MM.1S (cell line): ENCODE results near the gene PPP2R5E.

Experiments
- DNase-seq: peaks from one replicate; pipeline ENCODE4 v3.0.0-alpha.2; 2015
- H2AFZ ChIP-seq: fragments of 300-600 bp; sonication (generic); 2 replicates; pipeline ENCODE4 v1.6.0; 2016; ENCODE audit warnings: antibody characterized with exemption, low read length
- H3F3A ChIP-seq: fragments of 300-600 bp; sonication (generic); 2 replicates; pipeline ENCODE4 v1.6.1; 2016; ENCODE audit warnings: mild to moderate bottlenecking, antibody characterized with exemption, low read length, moderate library complexity, mixed read lengths; ENCODE audit not compliant: insufficient read depth
- H3K27ac ChIP-seq: fragments of 300-600 bp; sonication (generic); 2 replicates; pipeline ENCODE4 v1.5.1; 2016; ENCODE audit warnings: mild to moderate bottlenecking, low read length
- H3K27me3 ChIP-seq: fragments of 300-600 bp; sonication (generic); replicated peaks from 2 replicates; pipeline ENCODE4 v1.6.0; 2016; ENCODE audit warnings: low read length; ENCODE audit not compliant: insufficient read depth
- H3K36me3 ChIP-seq: fragments of 300-600 bp; sonication (generic); replicated peaks from 2 replicates; pipeline ENCODE4 v1.6.1; 2016; ENCODE audit warnings: mild to moderate bottlenecking, low read length, mixed read lengths; ENCODE audit not compliant: insufficient read depth
- H3K4me1 ChIP-seq: fragments of 300-600 bp; sonication (generic); 2 replicates; pipeline ENCODE4 v1.6.1; 2016; ENCODE audit warnings: low read length, mixed read lengths
- H3K4me2 ChIP-seq: fragments of 300-600 bp; sonication (generic); 2 replicates; pipeline ENCODE4 v1.6.0; 2016; ENCODE audit warnings: low read depth, low read length
- H3K4me3 ChIP-seq: fragments of 300-600 bp; sonication (generic); 2 replicates; pipeline ENCODE4 v1.5.1; 2016; ENCODE audit warnings: low read length, mixed read lengths
- H3K79me2 ChIP-seq: fragments of 300-600 bp; sonication (generic); 2 replicates; pipeline ENCODE4 v1.6.1; 2016; ENCODE audit warnings: mixed run types, low read length, mixed read lengths
- H3K9ac ChIP-seq: fragments of 300-600 bp; sonication (generic); 2 replicates; pipeline ENCODE4 v1.6.1; 2016; ENCODE audit warnings: low read length, mixed read lengths
- H3K9me2 ChIP-seq: fragments of 300-600 bp; sonication (generic); replicated peaks from 2 replicates; pipeline ENCODE4 v1.6.1; 2016; ENCODE audit warnings: mild to moderate bottlenecking, low read length, mixed read lengths; ENCODE audit not compliant: insufficient read depth
- H3K9me3 ChIP-seq: fragments of 300-600 bp; sonication (generic); replicated peaks from 2 replicates; pipeline ENCODE4 v1.6.1; 2016; ENCODE audit warnings: mild to moderate bottlenecking, low read length, mixed read lengths; ENCODE audit not compliant: insufficient read depth
- H4K20me1 ChIP-seq: fragments of 300-600 bp; sonication (generic); 2 replicates; pipeline ENCODE4 v1.6.1; 2016; ENCODE audit warnings: mild to moderate bottlenecking, low read length, moderate library complexity, mixed read lengths; ENCODE audit not compliant: insufficient read depth
- CTCF ChIP-seq: fragments of 300-600 bp; sonication (generic); IDR thresholded peaks from 2 replicates; pipeline ENCODE4 v1.5.1; 2016; ENCODE audit warnings: antibody characterized with exemption, low read length, mixed read lengths
- EZH2 ChIP-seq: fragments of 300-600 bp; sonication (generic); optimal IDR thresholded peaks from 2 replicates; pipeline ENCODE3; 2017; ENCODE audit warnings: low read depth, mild to moderate bottlenecking, antibody characterized with exemption, low read length, mixed read lengths
- EZH2phosphoT487 ChIP-seq: fragments of 300-600 bp; sonication (generic); IDR thresholded peaks from 2 replicates; pipeline ENCODE4 v1.6.1; 2018; ENCODE audit warnings: antibody characterized with exemption, low read length

Gene PPP2R5E

GRCh38 chr14:63388766-63389431, 154.3 kb downstream of the PPP2R5E start:
- Histone ChIP-seq H3K4me2 (no peak overlapping the region), H3K79me2 (no peaks in the 10 kb centered on the region), H3K4me3 (no peak overlapping the region), H2AFZ (no peak overlapping the region), H3K4me1 (no peaks in the 10 kb centered on the region), H3K9me3 (no peaks in the 10 kb centered on the region), H3K9ac (no peak overlapping the region), H3F3A (no peaks in the 10 kb centered on the region), H3K36me3 (no peaks in the 10 kb centered on the region), H3K9me2 (no peaks in the 10 kb centered on the region), H3K27ac (no peak overlapping the region), H4K20me1 (no peaks in the 10 kb centered on the region), H3K27me3 (no peaks in the 10 kb centered on the region)
- DNase-seq, result peak; percentile 25
- TF ChIP-seq CTCF (peak; percentile 61), EZH2 (no peak), EZH2phosphoT487 (no peak)

GRCh38 chr14:63387711-63388110, 155.5 kb downstream of the PPP2R5E start:
- Histone ChIP-seq H3K4me3 (no peak overlapping the region), H3K27me3 (no peaks in the 10 kb centered on the region), H3K9me3 (no peaks in the 10 kb centered on the region), H3K9ac (no peak overlapping the region), H3K79me2 (no peaks in the 10 kb centered on the region), H3K27ac (no peak overlapping the region), H2AFZ (no peak overlapping the region), H4K20me1 (no peaks in the 10 kb centered on the region), H3K36me3 (no peaks in the 10 kb centered on the region), H3K9me2 (no peaks in the 10 kb centered on the region), H3K4me2 (no peak overlapping the region), H3K4me1 (no peaks in the 10 kb centered on the region), H3F3A (no peaks in the 10 kb centered on the region)
- TF ChIP-seq CTCF (no peak), EZH2 (no peak), EZH2phosphoT487 (no peak)
- no peak for DNase-seq

- DNase-seq, result no peak
- H3K4me3 ChIP-seq, result no peak overlapping the region
- no peaks in the 10 kb centered on the region for H3K27me3 ChIP-seq
- no peaks in the 10 kb centered on the region for H3F3A ChIP-seq
- H3K9ac ChIP-seq, result no peak overlapping the region
- H3K27ac ChIP-seq, result no peak overlapping the region
- H3K36me3 ChIP-seq, result no peaks in the 10 kb centered on the region
- no peak overlapping the region for H2AFZ ChIP-seq
- H3K4me1 ChIP-seq, result no peaks in the 10 kb centered on the region
- H3K79me2 ChIP-seq, result no peaks in the 10 kb centered on the region
- no peak for TF ChIP-seq EZH2
- TF ChIP-seq CTCF, result no peak
- TF ChIP-seq EZH2phosphoT487, result no peak
- H3K4me2 ChIP-seq, result no peak overlapping the region
- H3K9me3 ChIP-seq, result no peaks in the 10 kb centered on the region
- no peaks in the 10 kb centered on the region for H4K20me1 ChIP-seq
- no peaks in the 10 kb centered on the region for H3K9me2 ChIP-seq
Measured at GRCh38 chr14:63383776-63384367, 159.3 kb downstream of the PPP2R5E start.
